ENCODE data around the gene NUP210L. TPM values are rescaled to one million over a fixed set of nuclear protein-coding genes. Genes with fewer than 3 reads are reported as not detected.

The NUP210L gene
- total and polyA plus RNA-seq, 8 donors = 0.02 to 0.06 (median 0.05) TPM; not detected in 4

- whole genome bisulfite sequencing, 2 donors = 27 to 36% methylated on average over 3 of the region's 3 CpGs
- Histone ChIP-seq H3K27ac (peak overlapping the region in 2 of 4 donors; percentile 2 to 7), H3K4me1 (peaks cover 8 to 10% (median 9%) of the 10 kb centered on the region in 3 donors), H3K36me3 (no peaks in the 10 kb centered on the region), H3K27me3 (no peaks in the 10 kb centered on the region), H3K9me3 (no peaks in the 10 kb centered on the region), H3K4me3 (no peak overlapping the region)
- DNase-seq = no peak
- TF ChIP-seq CTCF (IDR thresholded peaks at IDR 0.05) = no peak
- intact Hi-C loops (cut with DNase I) = no loop called here
- FAIRE-seq = no peak
- ATAC-seq = no peak
Measured at GRCh38 chr1:154192476-154192875, 37.6 kb upstream of the NUP210L start.

GRCh38 chr1:154191990-154192461, 37.2 kb upstream of the NUP210L start, which contains the start of gene TPM3:
TPM3 (minus strand) TSS chr1:154192100; CDS start chr1:154192018, 82 bp downstream.
- Histone ChIP-seq H3K27ac (peak within 1 kb of the TSS in 2 of 4 donors; percentile 2 to 7), H3K36me3 (no peaks in the 10 kb centered on the region), H3K4me3 (no peak within 1 kb of the TSS), H3K9me3 (no peaks in the 10 kb centered on the region), H3K27me3 (no peaks in the 10 kb centered on the region), H3K4me1 (peaks cover 8 to 15% (median 9%) of the 10 kb centered on the region in 3 donors)
- 7 to 17% methylated on average over 1 of the region's 1 CpG for WGBS, 2 donors
- intact Hi-C loops (cut with DNase I) = no loop called here
- DNase-seq = no peak
- TF ChIP-seq CTCF (IDR thresholded peaks at IDR 0.05) = no peak
- peak in 2 of 4 donors; percentile 2 to 9 for ATAC-seq
- FAIRE-seq = no peak

- intact Hi-C loops (cut with DNase I) = no loop called here
- Histone ChIP-seq H3K9me3 (no peaks in the 10 kb centered on the region), H3K27me3 (no peaks in the 10 kb centered on the region), H3K4me3 (no peak overlapping the region), H3K27ac (no peak overlapping the region), H3K4me1 (peaks cover 8 to 22% (median 13%) of the 10 kb centered on the region in 3 donors), H3K36me3 (no peaks in the 10 kb centered on the region)
- 0 to 6% methylated on average over 1 of the region's 1 CpG for WGBS, 2 donors
- TF ChIP-seq CTCF (IDR thresholded peaks at IDR 0.05) = no peak
- no peak for DNase-seq
- no peak for ATAC-seq
- FAIRE-seq = no peak
Measured at GRCh38 chr1:154190550-154190949, 35.7 kb upstream of the NUP210L start.

- H3K4me3 ChIP-seq = no peak overlapping the region
- intact Hi-C loops (cut with DNase I) = no loop called here
- no peak for DNase-seq
- peaks cover 0 to 18% (median 4%) of the 10 kb centered on the region in 3 donors for H3K4me1 ChIP-seq
- ATAC-seq = peak in 3 of 4 donors; percentile 21 to 36 (median 24)
- no peaks in the 10 kb centered on the region for H3K9me3 ChIP-seq
- FAIRE-seq = no peak
- WGBS, 2 donors = 7 to 13% methylated on average over 2 of the region's 2 CpGs
- H3K36me3 ChIP-seq = no peaks in the 10 kb centered on the region
- H3K27ac ChIP-seq = peak overlapping the region in 3 of 4 donors; percentile 35 to 45 (median 42)
- no peak for TF ChIP-seq CTCF (IDR thresholded peaks at IDR 0.05)
- H3K27me3 ChIP-seq = no peaks in the 10 kb centered on the region
Measured at GRCh38 chr1:154186852-154187501, 32.1 kb upstream of the NUP210L start.

GRCh38 chr1:154186177-154186576, 31.3 kb upstream of the NUP210L start:
- no peak overlapping the region for H3K4me3 ChIP-seq
- ATAC-seq (peak; percentile 30 to 59 (median 42)), FAIRE-seq (no peak), DNase-seq (peak; percentile 63 to 81 (median 70))
- intact Hi-C loops (cut with DNase I) = no loop called here
- H3K27me3 ChIP-seq = no peaks in the 10 kb centered on the region
- H3K27ac ChIP-seq = peak overlapping the region in 2 of 4 donors; percentile 35 to 42
- TF ChIP-seq CTCF (IDR thresholded peaks at IDR 0.05) = peak; percentile 22 to 61 (median 36)
- no peaks in the 10 kb centered on the region for H3K36me3 ChIP-seq
- no peaks in the 10 kb centered on the region for H3K9me3 ChIP-seq
- H3K4me1 ChIP-seq = peaks cover 0 to 24% (median 12%) of the 10 kb centered on the region in 3 donors
- 10 to 15% methylated on average over 1 of the region's 1 CpG for WGBS, 2 donors

Data from pancreas (tissue), 10 donors.